ENCODE data around the gene CCDC9.
"Not testable (repeated sequence)": the region's sequence is repeated elsewhere in the genome, so short reads cannot be mapped to it uniquely, and the experiment has no call there.

Gene CCDC9

DNA sequence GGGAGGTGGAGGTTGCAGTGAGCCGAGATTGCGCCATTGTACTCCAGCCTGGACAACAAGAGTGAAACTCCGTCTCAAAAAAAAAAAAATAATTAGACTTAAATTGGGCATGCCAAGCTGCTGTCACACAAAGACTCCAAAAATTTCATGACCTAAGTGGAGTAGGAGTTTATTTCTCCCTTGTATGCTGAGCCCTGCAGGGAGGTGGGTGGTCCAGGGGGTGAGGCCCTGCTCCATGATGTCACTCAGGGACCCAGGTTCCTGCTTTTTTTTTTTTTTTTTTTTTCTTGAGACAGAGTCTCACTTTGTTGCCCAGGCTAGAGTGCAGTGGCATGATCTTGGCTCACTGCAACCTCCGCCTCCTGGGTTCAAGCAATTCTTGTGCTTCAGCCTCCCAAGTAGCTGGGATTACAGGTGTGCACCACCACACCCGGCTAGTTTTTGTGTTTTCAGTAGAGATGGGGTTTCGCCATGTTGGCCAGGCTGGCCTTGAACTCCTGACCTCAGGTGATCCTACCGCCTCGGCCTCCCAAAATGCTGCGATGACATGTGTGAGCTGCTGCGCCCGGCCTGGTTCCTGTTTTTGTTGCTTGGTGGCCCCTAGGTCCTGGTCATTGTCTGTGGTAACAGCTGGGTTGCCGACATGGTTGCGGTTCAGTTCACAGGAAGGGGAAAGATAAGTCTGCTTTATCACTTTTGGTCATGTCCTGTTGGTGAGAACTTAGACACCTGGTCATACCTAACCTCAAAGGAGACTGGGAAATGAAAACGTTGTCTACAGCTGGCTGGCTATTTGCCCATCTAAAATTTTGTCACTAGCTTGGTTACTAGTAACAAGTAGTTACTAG lies 5.8 kb downstream of the CCDC9 start:
- DNase-seq, result peak; percentile 89

DNA sequence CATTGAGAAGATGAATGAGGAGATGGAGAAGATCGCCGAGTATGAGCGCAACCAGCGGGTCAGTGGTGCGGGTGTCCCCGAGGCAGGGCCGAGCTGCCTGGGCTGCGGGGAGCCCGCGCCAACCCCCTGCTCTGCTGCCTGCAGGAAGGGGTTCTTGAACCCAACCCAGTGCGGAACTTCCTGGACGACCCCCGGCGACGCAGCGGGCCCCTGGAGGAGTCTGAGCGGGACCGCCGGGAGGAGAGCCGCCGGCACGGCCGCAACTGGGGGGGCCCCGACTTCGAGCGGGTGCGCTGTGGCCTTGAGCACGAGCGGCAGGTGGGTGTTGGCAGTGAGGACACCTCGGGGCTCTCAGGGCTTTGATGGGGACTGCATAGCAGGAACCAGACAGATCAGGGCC lies 8.3 kb downstream of the CCDC9 start:
- no peak for DNase-seq

GRCh38 chr19:47266401-47266941 lies 10.1 kb downstream of the CCDC9 start:
- no peak for DNase-seq

GRCh38 chr19:47267350-47267759 lies 11.0 kb downstream of the CCDC9 start:
- no peak for DNase-seq

DNA sequence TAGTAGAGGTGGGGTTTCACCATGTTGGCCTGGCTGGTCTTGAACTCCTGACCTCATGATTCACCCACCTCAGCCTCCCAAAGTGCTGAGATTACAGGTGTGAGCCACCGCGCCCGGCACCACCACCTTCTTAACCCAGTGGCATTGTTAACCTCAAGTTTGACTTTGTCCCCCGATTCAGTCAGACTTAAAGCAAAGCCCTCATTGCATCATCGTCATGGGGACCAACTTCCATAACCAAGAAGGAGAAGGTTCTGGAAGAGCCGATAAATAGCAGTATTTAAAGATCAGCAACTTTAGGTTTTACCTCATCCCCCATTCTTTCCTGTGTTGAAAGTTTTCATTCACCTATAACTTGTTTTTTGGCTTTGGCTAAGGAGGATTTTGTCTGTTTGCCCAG lies 11.7 kb downstream of the CCDC9 start:
- no peak for DNase-seq

GRCh38 chr19:47269596-47269995 lies 13.3 kb downstream of the CCDC9 start:
- no peak for DNase-seq

DNA sequence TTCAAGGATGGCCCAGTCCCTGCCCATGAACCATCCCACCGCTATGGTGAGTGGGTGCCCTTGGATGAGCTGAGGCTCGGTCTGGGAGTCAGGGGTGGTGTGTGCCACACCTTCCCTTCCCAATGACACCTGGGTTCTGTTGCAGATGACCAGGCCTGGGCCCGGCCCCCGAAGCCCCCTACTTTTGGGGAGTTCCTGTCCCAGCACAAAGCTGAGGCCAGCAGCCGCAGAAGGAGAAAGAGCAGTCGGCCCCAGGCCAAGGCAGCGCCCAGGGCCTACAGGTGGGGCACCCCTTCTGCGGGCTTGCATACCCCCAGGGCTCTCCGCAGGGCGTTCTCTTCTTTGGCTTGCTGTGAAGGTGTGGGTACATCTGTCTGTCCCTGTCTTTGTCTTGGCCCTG lies 14.1 kb downstream of the CCDC9 start:
- no peak for DNase-seq

DNA sequence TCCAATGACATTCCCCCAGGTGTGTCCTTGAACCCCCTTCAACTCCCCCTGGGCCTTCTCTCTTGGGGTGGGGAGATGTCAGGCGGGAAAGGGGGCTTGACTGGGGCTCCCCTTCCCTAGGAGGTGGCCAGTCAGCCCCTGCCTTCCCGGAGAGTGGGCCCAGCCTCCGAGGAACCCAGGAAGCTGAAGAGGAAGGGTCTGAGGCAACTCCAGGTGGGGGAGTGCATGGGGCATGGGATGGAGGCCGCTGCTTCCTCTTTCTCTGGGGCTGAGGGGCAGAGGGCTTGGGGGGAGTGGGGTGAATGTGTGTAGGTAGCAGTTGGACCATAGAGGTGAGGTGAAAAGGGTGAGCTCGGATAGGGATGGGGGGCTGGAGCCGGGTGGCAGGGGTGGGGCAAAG lies 15.6 kb downstream of the CCDC9 start:
- no peak for DNase-seq

DNA sequence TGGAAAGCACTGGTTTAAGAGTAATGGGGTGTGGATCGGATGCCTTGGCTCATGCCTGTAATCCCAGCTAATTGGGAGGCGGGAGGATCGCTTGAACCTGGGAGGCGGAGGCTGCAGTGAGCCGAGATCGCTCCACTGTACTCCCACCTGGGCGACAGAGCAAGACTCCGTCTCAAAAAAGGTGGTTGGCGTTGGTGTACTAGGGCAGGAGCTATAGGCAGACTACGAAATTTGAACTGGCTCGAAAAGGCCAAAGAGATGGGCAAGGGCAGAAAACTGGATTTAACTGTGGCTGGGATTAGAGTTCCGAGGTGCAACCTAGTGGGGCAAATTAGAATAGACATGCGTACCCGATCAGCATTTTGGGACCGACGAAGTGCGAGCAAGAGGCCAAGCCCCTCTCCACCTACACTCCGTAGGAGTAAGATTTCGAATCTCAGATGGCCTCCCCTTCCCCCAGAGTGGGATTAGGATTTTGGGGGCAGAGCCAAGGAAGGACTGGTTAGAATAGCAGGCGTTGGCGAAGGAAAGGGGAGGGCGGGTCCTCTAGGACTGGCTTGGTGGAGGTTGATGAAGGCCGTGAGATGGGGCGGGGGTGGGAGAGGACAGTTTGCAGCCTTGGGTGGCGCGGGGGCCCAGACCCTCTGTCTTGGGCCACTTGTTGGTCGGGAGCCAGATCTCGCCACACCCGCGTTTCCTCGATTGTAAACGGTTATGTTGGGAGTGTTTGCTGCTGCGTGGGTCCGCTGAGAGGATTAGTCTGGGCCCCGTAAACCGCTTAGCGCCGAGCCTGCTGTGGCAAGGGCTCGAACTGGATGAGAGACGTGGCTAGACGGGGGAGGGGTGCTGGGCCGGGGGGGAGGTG lies 16.4 kb downstream of the CCDC9 start:
- DNase-seq, result peak; percentile 82

- DNase-seq, result peak; percentile 98
Measured at GRCh38 chr19:47273313-47274070, 17.2 kb downstream of the CCDC9 start.

GRCh38 chr19:47274071-47274890 lies 18.0 kb downstream of the CCDC9 start, which contains the start of gene INAFM1:
TSS of gene INAFM1 (plus strand) at chr19:47274885. CDS start at chr19:47274920, 35 bp downstream.
- peak; percentile 97 for DNase-seq

- DNase-seq, result no peak
Measured at GRCh38 chr19:47274891-47275761, 18.8 kb downstream of the CCDC9 start.

- DNase-seq, result no peak
Measured at GRCh38 chr19:47275791-47276461, 19.6 kb downstream of the CCDC9 start.

DNA sequence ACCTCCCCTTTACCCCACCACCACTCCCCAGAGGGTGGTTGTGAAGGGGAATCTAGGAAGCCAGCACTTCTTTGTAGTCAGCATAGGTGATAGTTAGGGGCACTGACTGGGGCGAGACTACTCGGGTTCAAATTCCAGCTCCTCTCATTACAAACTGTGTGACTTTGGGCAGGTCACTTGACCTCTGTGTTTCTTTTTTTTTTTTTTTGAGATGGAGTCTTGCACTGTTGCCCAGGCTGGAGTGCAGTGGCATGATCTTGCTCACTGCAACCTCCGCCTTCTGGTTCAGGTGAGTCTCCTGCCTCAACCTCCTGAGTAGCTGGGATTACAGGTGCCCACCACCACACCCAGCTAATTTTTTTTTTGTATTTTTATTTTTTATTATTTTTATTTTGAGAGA lies 20.2 kb downstream of the CCDC9 start:
- not testable (repeated sequence) for DNase-seq

GRCh38 chr19:47280183-47280797 lies 24.0 kb downstream of the CCDC9 start:
- DNase-seq, result peak; percentile 61

DNA sequence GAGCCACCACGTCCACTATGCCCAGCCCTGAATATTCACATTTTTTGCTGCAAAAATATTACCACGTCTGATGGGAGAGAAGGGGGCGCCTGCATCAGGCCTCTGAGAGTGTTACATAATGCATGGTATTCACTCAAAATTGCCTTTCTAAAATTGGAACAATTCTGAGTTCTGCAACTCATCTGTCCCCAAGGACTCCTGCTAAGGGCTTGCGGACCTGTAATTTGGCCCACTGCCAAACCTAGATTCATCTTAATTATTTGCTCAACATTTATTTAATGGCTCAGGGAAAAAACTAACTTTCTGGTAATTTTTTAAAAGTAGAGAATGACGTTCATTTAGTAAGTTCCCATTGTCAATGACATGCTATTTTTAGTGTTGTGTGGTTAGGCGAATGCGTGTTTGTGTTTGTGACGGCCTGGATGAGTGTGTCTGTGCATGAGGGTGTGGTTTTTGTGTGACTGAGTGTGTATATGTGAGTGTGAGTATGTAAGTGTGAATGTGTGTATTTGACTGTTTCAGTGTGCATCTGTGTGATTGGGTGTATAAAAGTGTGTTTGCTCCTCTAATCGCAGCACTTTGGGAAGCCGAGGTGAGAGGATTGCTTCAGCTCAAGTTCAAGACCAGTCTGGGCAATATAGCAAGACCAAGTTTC lies 27.2 kb downstream of the CCDC9 start:
- no peak for DNase-seq

- DNase-seq, result peak; percentile 80
Measured at GRCh38 chr19:47284324-47284899, 28.1 kb downstream of the CCDC9 start.

DNA sequence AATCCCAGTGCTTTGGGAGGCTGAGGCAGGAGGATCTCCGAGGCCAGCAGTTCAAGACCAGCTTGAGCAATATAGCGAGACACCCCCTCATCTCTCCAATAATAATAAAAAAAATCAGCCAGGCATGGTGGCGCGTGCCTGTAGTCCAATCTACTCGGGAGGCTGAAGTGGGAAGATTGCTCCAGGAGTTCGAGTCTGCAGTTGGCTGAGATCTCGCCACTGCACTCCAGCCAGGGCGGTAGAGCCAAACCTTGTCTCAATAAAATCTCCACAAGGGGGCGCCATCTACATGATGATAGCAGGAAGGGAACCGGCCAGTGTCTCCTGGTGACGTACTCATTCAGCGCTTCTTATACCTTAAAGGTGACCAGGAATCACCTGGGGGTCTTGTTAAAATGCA lies 39.7 kb downstream of the CCDC9 start:
- DNase-seq, result peak; percentile 95

GRCh38 chr19:47300867-47301266 lies 44.5 kb downstream of the CCDC9 start:
- DNase-seq, result not testable (repeated sequence)

All from hematopoietic multipotent progenitor cell treated with erythropoietin and hydrocortisone succinate and interleukin-3 and kit ligand, for 4 days (in vitro differentiated cells).